Stimulated activated CD4-positive, alpha-beta T cell treated with anti-CD3 and anti-CD28 coated beads, TNF-alpha, amount 100 ng/mL, for 1 hour (primary cell): ENCODE measurements around the gene MAL.

Experiments used
- DNase-seq, 3 donors: peaks; one replicate each; pipeline ENCODE4 v3.0.0-alpha.2; 2020; ENCODE audit warnings: low read depth in 3 of 3, low spot score in 1 of 3

Gene MAL

DNA sequence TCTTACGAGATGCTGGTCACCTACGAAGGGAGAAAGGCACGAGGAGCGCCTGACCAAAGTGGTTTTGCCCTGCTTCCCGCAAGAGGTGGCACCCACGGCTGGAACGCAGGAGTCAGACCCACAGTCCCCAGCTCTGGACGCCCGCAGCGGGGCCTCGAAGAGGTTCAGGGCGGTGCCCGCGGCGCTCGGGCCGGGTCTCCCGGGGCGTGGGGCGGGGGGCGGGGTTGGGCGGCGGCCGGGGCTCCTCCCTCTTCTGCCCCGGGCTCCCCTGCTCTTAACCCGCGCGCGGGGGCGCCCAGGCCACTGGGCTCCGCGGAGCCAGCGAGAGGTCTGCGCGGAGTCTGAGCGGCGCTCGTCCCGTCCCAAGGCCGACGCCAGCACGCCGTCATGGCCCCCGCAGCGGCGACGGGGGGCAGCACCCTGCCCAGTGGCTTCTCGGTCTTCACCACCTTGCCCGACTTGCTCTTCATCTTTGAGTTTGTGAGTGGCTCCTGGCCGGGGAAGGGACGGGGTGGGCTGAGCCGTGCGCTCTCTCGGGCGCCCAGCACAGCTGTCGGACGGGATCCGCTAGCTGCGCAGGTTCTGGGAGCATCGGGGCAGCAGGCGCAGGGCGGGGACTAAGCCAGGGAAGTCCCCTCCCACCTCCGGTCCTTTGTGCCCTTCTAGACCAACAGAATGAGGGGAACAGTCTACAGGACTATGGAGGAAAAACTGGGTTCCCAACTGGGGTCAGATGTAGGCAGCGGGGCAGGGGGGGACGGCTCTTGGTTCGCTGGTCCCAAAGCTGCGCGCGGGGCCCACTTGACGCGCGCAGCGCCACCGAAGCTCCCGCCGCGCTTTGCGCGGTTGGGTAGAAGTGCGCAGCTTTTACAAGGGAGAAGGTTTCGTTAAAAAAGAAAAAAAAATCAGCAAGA lies at the start of gene MAL:
Gene MAL, plus strand, starts transcription at position 303 of the 914 bp plus-strand sequence. Its CDS starts 85 bp downstream, at position 388.
- peak; percentile 24 to 40 (median 30) for DNase-seq

DNA sequence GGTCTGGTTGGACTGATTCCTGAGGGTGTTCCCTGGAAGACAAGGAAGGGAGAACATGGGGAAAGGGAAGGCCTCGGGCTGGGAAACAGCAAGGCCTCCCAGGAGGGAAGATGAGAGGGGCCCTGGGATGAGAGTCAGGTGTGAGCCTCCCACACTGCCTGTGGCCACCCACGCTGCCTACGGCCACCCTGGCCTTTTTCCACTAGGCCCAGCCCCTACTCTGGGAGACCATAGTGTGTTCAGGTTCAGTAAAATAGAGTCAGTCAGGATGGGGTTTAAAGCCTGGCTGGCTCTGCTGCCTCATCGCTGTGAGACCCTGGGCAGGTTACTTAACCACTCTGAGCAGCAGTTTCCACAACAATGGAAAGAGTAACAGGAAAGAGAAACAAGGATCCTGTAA lies 47.7 kb upstream of the MAL start:
- DNase-seq, result no peak

DNA sequence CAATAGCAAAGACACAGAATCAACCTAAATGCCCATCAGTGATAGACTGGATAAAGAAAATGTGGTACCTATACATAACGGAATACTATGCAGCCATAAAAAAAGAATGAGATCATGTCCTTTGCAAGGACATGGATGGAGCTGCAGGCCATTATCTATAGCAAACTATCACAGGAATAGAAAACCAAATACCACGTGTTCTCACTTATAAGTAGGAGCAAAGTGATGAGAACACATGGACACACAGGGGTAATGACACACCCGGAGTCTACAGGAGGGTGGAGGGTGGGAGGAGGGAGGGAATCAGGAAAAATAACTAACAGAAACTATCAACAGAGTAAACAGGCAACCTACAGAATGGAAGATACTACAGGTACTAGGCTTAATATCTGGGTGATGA lies 46.6 kb upstream of the MAL start:
- no peak for DNase-seq

DNA sequence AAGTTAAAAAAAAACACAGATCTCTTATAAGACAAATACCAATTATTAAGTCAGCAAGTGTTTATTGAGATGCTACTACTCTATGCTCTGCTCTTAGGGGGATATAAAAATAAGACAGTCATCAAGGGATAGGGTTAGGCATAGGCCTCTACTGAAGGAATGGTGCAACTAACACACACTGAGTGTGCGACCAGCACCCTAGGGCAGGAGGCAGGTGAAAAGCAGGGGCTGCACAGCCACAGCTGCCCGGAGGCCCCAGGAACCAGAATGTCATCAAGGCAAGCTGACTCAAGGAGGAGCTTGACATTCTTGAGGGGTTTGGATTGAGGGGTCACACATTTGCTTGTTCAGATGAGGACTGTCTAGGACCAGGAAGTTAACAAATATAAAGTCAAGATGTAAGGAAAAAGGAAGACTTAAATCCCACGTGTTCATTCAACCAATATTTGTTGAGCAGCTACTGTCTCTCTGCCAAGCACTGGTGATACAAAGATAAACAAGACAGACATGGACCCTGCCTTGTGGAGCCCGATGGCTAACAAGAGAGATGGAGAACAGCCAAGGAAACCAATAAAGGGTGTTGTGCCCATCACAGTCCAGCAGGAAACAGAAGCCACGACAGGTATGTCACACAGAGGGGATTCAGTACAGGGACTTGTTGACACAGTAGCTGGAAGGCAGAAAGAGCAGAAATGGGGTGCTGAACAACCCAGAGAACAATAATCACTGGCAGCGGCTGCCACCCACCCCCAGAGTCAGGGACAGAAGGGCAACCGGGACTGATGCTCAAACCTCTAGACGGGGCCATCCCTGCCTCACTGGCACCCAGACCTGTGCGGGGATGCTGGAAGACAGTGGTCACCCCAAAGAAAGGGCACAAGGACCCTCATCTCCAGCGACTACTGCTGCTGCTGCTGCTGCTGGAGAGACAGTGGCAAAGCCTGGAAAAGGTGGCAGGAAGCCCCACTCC lies 45.8 kb upstream of the MAL start:
- DNase-seq, result no peak

DNA sequence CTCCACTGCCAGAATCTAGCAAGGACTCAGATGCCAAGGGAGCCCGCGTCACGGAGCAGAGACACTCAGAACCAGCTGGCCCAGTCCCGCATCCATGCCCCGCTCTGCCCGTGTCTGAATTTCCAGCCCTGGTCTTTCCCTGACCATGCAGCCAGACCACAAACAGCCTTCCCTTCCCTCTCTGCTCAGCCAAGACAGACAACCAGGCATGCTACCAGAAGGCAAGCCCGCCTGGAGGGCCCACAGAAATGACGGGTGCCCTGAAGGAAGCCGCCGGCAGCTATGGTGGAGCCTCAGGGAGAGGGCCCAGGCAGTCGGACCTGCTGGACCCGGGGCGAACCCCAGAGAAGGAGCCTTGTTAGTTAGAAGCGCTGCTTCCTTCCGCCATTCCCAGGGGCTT lies 45.1 kb upstream of the MAL start:
- DNase-seq, result no peak

DNA sequence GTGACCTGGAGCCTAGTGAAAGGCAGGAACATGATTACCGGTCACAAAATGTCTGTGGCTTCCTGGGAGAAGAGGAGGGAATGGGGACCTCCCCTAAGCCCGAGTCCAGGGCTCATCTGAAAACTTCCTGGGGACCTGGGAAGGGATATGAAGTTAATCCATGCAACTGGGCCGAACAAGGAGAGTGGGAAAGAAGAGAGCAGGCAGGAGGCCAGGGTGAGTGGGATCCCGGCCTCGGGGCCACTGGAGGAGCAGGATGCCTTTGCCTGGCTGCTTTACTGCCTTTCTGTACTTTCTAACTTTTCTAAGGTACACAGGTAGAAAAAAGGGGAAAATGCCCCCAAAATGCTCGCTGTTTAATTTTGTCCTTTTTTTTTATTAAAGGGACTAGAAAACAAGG lies 43.4 kb upstream of the MAL start:
- no peak for DNase-seq

DNA sequence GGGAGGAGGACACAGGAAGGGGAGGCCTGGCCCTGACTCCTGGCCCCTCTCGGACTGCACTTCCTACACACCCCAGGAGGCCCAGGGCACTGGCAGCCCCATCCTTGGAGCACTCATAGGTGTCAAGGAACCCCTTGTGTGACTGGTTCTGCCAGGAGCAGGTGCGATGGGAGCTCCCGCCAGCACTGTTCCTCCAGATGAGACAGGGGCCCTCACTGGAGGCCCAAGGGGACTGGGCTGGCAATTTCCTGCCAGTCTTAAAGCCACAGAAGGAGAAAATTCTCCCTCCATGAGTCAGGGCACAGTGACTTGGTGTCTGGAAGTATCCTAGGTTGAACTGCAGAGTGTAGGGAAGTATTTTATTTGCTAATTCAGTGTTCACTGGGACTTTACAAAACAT lies 42.8 kb upstream of the MAL start:
- no peak for DNase-seq

DNA sequence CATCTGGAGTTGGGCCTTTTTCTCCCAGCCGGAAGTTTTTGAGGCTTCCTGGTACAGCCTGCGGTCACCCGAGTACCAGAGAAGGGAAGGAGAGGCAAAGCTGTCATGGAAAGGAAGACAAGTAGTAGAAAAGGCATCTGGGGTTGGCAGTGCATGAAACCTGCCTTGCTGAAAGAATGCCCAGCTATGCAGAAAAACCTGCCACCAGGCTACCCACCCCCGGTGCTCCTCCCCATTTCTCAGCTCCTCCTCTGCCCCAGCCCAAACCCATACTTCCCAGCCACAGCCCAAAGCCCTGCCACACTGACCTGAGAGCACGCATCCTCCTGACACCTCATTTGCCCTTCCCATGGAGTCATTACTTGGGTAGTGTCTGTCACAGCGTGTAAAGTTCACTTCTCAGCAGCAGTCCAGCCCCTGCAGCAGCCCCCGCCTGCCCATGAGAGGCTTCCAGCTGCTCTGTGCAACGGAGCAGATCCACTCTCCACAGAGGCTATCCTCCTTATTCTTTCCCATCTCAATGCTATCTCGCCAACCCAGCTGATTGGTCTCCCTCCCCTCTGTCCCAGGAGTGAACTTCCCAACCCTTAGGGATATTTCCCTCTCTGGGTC lies 40.4 kb upstream of the MAL start:
- no peak for DNase-seq

DNA sequence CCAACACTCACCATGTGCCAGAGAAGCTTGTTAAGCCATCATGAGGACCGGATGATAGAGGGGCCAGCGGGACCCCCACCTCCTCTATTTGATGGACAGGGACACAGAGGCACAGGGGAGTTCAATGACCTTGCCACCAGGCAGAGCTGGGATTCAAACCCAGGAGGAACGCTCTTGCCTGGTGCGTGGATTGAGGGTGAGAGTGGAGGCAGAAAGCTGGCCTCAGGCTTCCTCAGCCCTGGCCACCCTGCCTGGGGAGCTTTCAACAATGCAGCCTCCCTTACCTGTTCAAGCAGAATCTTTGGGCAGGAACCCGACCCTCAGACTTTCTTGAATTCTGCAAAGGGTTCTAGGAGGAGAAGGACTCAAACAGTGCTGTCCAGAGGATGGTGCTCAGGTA lies 39.9 kb upstream of the MAL start:
- DNase-seq, result no peak

DNA sequence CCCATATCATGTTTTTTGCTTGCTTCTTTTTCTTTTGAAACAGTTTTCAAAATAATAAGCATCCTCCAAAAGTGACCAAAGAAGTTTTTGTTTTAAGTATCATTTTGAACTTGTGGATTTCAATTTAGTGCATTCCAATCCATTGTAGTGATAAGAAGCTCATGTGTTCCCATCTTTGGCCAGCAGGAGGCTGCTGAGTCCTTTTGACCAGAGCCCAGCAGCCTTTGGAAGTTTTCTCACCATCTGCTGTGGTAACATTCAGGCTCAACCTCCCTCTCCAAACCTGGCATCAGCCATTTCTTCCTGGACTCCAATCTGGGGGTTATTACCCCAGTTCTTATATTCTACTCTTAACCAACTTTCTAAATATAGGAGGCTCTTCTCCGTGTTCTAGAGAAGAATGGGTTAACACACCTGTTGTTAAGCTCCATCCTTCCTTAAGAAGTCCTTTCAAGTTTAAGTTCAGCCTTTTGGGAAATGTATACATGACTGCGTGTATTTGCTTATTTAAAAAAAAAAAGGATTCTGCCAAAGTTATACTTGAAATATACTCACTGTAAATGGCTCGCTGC lies 39.0 kb upstream of the MAL start:
- DNase-seq, result peak in 2 of 3 donors; percentile 4 to 5

DNA sequence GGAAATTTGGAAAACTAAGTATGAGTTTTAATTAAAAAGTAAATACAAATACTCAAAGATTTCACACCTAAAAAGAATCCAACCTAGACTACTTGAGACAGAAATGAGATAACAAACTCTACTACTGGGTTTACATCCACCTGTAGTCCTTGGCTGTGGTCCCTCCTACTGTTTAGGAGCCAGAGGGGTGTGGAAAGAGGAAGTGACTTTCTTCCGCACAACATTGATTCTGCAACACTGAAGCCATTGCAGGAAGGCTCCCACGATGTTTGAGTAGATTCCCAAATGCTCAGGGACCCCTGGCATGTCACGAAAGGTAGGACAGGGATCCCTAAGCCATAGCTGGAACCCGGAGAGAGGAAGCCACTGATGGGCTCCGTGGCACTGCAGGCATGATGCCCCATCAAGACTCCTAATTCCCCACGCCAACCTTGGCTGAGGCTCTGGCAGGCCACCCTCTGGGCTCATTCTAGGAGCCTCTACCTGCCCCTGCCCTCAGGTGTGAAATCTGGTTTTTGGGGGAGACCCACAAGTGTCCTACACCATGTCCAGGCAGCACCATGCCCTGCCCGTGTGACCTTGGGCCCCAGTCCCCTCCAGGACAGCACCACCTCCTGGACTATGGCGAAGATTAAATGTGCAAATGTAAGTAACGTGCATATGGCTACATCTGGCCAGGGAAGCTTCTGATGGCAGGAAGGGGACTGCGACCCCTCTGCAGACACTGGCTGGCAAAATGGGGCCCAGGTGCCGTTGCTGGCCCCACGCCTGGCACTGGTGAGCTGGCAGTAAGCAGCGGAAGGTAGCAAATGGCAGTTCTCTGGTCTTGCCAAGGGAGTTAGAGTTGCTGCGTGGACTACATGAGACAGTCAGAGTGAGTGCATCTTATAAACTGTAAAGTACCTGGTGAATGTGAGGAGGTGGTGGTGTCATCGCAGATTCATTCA lies 38.2 kb upstream of the MAL start:
- DNase-seq, result no peak

DNA sequence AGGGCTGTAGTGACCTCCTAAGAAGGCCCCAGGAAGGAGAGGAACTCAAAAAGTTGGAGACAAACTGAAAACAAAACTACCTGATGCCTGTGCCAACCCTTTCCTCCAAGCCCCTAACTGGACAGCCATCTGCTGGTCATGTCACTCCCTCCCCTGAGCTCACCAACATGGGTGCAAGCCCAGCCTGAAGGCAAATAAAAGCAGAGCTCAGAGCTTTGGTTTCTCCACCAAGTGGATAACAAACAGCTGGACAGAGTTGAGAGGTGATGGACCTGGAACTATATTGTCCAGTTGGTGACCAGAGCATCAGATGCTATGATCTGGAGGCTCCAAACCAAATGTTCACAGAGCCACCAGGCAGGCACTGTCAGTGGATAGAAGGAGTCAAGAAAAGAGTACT lies 34.6 kb upstream of the MAL start:
- no peak for DNase-seq

DNA sequence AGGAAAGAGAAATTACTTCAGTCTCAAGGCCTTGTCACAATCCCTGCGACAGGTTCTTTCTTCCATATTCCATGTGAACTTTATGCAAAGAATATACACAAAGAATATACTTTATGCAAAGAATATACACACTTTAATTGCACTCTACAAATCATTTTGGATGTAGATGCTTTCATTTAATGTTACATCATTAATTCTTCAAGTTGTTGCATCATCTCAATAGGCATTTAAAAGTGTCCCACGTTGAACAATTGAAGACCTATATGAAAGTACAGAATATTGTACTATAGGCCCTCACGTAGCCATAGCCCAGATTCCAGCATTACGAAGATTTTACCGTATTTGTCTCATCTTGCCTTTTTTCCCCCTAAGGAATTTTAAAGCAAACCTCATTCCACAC lies 33.1 kb upstream of the MAL start:
- no peak for DNase-seq

DNA sequence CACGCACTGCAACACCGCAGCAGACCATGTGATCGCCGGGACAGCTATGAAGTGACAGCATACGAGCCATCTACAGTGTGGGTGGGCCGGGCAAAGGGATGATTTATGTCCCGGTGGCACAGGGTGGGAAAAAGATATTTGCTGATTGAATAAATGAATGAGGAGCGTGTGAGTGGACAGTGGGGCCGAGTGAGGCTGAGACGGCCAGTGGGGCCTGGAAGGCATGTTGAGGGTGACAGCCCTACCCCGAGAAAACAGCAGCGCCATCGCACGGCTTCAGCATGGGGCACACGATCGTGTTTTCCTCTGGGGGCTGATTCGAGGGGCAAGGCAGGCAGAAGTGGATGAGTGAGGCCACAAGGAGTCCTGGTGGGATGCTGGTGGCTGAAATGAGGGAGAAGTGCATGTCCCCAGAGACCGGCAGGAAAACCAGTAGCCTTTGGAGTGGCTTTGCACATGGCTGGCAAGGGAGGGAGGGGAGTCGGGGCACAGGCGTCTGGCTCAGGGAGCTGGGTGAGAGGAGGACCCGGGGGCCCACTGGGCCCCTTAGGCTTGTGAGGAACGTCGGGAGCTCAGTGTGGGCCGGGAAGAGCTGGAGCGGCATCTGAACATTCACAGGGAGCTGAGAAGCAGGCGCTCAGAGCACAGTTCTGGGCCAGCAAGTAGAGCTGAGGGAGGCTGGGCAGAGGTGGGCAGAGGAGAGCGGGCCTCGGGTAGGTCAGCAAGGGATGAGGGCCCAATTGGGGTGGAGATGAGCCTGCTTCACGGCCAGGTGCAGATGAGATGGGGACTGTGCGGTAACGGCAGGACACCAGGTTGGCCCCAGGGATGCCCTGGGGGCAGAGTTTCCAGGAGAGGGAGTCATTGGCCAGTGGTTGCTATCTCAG lies 32.1 kb upstream of the MAL start:
- no peak for DNase-seq

DNA sequence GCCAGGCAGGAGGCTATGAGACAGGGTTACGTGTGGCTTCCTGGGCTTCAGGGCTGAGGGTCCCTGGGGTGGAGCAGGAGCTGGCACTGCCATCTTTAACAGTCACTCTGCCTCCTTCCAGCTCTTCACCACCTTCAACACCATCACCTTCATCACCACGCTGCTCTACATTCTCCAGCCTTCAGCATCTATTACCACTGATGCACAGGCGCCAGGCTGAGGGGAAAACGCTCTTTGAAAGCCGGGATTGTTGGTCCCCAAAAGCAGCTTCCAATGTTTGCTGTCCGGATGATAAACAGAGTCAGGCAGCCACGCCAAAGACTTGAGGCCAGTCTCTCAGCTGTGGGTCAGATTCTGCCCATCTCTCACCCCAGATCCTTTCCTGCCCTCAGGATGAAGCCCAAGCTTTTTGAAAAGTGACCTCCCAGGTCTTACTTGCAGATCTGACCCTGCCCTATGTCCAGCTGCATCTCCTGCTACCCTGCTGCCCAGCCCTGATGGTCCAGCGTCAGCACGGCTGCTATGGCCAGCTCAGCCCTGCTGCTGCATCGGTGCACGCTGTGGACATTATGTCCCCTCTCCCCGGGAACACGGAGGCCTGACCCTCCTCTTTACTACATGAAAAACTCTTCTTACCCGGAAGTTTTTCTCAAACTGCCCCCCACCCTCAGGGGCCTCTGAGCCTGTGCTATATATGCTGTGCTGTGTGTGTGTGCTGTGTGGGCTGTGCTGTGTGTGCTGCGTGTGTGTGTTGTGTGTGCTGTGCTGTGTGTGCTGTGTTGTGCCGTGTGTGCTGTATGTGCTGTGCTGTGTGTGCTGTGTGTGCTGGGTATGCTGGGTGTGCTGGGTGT lies 31.2 kb upstream of the MAL start:
- DNase-seq, result no peak

DNA sequence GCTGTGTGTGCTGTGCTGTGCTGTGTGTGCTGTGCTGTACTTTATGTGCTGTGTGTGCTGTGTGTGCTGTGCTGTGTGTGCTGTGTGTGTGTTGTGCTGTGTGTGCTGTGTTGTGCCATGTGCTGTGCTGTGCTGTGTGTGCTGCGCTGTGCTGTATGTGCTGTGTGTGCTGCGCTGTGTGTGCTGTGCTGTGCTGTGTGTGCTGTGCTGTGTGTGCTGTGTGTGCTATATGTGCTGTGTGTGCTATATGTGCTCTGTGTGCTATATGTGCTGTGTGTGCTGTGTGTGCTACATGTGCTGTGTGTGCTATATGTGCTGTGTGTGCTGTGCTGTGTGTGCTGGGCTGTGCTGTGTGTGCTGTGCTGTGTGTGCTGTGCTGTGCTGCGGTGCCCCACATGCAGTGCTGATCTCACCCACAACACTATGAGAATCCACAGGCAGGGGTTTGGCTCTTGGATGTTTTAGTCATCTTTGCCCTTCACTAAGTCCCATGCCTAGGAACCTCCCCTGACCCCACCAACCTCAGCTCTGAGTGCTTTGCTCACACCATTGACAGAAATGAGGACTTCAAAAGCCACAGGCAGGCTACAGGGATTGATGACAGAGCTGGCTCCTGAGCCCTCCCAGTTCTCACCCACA lies 30.5 kb upstream of the MAL start:
- DNase-seq, result no peak

DNA sequence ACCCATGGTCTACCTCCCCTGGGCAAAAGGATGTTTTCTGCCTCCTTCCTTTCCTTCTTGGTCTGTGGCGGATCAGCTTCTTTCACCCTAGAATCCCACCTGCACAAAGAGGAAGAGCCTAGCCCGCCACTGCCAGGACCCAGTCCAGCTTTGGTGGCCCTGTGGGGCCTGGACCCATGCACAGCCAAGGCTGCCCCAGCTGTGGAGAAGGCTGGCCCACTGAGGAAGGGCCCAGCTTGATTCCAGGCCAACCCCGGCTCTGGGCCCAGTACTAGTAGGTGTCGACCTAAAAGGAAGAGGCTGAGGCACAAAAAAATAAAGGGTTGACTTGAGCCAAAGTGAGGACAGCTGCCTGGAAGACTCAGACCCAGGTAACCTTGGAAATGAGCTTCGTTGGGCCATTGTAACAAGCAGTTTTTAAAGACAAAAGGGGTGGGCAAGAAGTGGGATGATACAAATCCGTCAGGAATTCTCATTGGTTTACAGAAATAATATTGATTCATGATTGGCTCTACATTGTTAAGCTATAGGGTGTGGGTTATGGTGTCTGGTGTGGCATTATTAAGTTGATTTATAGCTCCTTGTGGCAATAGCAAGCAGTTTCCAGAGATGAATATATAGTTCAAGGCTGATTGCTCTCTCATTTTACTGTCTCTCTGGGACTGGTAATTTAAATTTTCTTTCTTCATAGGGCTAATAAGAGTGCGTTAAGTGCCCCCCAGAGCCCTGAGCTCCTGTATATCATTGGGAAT lies 29.8 kb upstream of the MAL start:
- DNase-seq, result no peak
